ENCODE results near the gene CSTF1. TPM values are rescaled to one million over a fixed set of nuclear protein-coding genes. Genes with fewer than 3 reads are reported as not detected.

The CSTF1 gene
- total and polyA plus RNA-seq, 3 donors from 2014 or later = 41.8 to 80.6 (median 53.3) TPM

Other genes with a start within 250 kb of the CSTF1 start
- gene MC3R, start 143.9 kb upstream of the CSTF1 start, total RNA-seq = not detected
- not detected for gene MC3R, start 143.9 kb upstream of the CSTF1 start, polyA plus RNA-seq (ENCODE audit: insufficient read depth, low read depth, low replicate concordance)
- gene FAM210B, start 33.7 kb upstream of the CSTF1 start, total RNA-seq = 10 to 100 TPM; 26.7 to 33.9 TPM
- 29.5 TPM for gene FAM210B, start 33.7 kb upstream of the CSTF1 start, polyA plus RNA-seq (ENCODE audit: insufficient read depth, low read depth, low replicate concordance)
- 10 to 100 TPM; 27.2 to 35.4 TPM for gene AURKA, start 430 bp upstream of the CSTF1 start, total RNA-seq
- 87.6 TPM for gene AURKA, start 430 bp upstream of the CSTF1 start, polyA plus RNA-seq (ENCODE audit: insufficient read depth, low read depth, low replicate concordance)
- gene CASS4, start 19.6 kb downstream of the CSTF1 start, total RNA-seq = 1 to 10 TPM in 1 of 2 donors, under 1 TPM in 1; 0.79 to 1.8 TPM
- 0.92 TPM for gene CASS4, start 19.6 kb downstream of the CSTF1 start, polyA plus RNA-seq (ENCODE audit: insufficient read depth, low read depth, low replicate concordance)
- 10 to 100 TPM; 76.4 to 80.4 TPM for gene RTF2, start 76.0 kb downstream of the CSTF1 start, total RNA-seq
- 144 TPM for gene RTF2, start 76.0 kb downstream of the CSTF1 start, polyA plus RNA-seq (ENCODE audit: insufficient read depth, low read depth, low replicate concordance)
- 10 to 100 TPM; 31.3 to 53.7 TPM for gene FAM209A, start 132.1 kb downstream of the CSTF1 start, total RNA-seq
- 111 TPM for gene FAM209A, start 132.1 kb downstream of the CSTF1 start, polyA plus RNA-seq (ENCODE audit: insufficient read depth, low read depth, low replicate concordance)
- 10 to 100 TPM; 50.7 to 89.4 TPM for gene FAM209B, start 140.6 kb downstream of the CSTF1 start, total RNA-seq
- gene FAM209B, start 140.6 kb downstream of the CSTF1 start, polyA plus RNA-seq (ENCODE audit: insufficient read depth, low read depth, low replicate concordance) = 153 TPM
- gene TFAP2C, start 236.7 kb downstream of the CSTF1 start, total RNA-seq = 1 to 10 TPM; 1.3 to 1.9 TPM
- 1.4 TPM for gene TFAP2C, start 236.7 kb downstream of the CSTF1 start, polyA plus RNA-seq (ENCODE audit: insufficient read depth, low read depth, low replicate concordance)

Measured in testis (tissue), 3 donors.